Measurements from ENCODE around the gene ICAM2.

DNA sequence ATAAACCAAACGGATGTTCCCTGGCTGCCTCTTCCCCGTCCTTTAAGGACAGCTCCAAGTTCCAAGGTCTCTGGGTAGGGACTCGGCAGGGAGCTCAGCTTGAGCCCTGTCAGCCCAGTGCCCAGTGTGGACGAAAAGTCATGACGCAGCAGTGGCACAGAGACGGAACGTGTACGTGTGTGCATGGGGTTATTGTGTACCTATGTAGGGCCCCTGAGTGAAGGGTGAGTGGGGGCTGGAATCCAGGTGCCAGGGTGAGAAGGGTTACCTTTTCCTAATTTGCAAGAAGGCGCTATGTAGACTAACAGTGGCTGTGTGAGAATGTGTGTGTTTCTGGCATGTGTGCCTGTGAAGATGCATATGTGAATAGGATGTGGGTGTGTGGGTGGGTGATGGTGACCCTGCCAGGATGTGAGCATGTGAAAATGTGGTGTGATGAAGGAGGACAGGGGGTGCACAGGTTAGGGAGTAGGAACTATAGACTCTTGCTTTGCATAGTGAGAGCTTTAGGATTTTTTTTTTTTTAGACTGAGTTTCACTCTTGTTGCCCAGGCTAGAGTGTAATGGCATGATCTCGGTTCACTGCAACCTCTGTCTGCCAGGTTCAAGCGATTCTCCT is 53.7 kb downstream of the ICAM2 start:
- TF ChIP-seq, protein P1, sequence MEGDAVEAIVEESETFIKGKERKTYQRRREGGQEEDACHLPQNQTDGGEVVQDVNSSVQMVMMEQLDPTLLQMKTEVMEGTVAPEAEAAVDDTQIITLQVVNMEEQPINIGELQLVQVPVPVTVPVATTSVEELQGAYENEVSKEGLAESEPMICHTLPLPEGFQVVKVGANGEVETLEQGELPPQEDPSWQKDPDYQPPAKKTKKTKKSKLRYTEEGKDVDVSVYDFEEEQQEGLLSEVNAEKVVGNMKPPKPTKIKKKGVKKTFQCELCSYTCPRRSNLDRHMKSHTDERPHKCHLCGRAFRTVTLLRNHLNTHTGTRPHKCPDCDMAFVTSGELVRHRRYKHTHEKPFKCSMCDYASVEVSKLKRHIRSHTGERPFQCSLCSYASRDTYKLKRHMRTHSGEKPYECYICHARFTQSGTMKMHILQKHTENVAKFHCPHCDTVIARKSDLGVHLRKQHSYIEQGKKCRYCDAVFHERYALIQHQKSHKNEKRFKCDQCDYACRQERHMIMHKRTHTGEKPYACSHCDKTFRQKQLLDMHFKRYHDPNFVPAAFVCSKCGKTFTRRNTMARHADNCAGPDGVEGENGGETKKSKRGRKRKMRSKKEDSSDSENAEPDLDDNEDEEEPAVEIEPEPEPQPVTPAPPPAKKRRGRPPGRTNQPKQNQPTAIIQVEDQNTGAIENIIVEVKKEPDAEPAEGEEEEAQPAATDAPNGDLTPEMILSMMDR (IDR thresholded peaks at IDR 0.05), result no peak
- no peak for TF ChIP-seq POLR2AphosphoS5 (IDR thresholded peaks at IDR 0.05)
